GM18505 (cell line): ENCODE measurements around the gene CDC42EP4.

ENCODE experiments used
- ATAC-seq: cut with Tn5 transposase; IDR thresholded peaks from one replicate; pipeline ENCODE4 v1.9.1; 2021; ENCODE audit not compliant: unreplicated experiment
- POLR2A ChIP-seq: IDR thresholded peaks from 4 replicates; pipeline ENCODE4 v1.6.1; 2011; ENCODE audit warnings: borderline replicate concordance; ENCODE audit not compliant: insufficient read depth, insufficient read length; ENCODE audit errors: extremely low read depth

CDC42EP4 gene

GRCh38 chr17:73292031-73292531, 19.7 kb downstream of the CDC42EP4 start:
- no peak for ATAC-seq

DNA sequence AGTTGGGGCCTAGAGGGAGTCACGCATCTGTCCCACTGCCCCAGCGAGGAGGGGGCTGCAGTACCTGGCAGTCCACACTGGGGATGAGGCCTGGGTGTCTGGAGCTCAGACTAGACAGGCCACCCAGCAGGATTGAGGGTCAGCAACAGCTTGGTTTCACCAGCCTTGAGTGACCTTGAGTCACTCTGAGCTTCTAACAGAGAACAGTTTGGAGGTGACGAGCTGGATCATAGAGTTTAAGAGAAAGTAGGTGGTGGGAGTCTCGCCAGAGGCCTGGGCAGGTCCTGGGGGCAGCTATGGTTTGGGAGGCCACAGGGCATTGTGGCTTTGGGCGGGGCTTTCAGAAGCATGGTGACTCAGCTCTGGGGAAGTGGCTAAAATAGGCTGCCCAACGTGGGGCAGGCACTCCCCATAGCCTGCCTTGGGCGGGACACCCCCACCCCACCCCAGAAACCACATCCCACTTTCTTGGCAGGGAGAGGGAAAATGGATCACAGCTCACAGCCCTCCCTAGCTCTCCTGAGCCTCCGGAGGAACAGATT, 20.5 kb downstream of the CDC42EP4 start:
- peak; percentile 66 for ATAC-seq
- TF ChIP-seq POLR2A: no peak

More at GRCh38 chr17:73292031-73292531, 19.7 kb downstream of the CDC42EP4 start:
- no peak for TF ChIP-seq POLR2A

GRCh38 chr17:73290399-73291259, 21.2 kb downstream of the CDC42EP4 start:
- peak; percentile 40 for ATAC-seq
- no peak for TF ChIP-seq POLR2A

DNA sequence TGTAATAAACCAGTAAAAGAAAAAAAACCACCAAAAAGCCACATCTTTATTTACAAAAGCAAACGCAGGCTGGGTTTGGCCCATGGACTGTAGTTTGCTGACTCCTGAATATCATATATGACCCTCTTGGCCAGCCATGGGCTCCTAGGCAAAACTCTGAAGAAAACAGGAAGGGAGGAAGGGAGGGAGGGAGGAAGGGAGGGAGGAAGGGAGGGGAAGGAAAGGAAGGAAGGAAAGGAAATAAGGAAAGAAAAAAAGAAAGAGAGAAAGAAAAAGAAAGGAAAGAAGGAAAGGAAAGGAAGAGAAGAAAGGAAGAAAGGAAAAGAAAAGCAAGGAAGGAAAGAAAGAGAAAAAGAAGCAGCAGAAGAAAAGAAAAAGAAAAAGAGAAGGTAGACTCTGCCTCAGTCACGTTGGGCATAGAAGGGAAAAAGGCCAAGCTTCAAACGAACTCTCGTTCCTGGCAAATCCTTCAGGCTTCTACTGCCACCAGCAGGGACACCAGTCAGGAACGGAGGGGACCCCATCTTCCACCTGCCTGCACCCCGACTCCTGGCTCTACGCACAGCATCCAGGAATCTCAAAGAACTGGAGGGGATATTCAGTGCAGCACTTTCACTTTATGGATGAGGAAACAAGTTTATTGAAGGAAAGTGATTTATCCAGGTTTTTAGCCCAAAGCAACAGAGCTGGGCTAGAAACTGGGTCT, 22.1 kb downstream of the CDC42EP4 start:
- no peak for TF ChIP-seq POLR2A
- no peak for ATAC-seq

- no peak for ATAC-seq
- no peak for TF ChIP-seq POLR2A
Measured at GRCh38 chr17:73288534-73289302, 23.1 kb downstream of the CDC42EP4 start.

DNA sequence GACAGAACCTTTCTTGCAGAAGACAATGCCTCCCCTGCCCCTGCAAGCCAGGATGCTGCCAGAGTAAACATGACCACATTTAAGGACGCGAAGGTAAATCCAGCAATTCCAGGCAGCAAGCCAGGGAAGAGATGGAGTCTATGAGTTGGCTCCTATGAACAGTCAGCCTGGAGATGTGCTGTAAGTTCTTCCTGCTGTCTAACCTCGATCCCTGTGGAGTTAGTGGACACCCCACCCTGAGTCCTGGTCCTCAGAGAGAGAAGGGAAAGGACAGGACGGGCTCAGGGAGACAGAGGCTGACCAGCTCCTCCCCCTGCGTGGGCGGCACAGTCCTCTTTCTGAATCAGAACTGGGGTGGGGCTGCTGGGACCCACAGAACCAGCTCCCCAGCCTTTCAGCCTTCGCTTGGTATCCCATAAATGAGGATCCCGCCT, 24.9 kb downstream of the CDC42EP4 start:
- ATAC-seq: no peak
- no peak for TF ChIP-seq POLR2A

DNA sequence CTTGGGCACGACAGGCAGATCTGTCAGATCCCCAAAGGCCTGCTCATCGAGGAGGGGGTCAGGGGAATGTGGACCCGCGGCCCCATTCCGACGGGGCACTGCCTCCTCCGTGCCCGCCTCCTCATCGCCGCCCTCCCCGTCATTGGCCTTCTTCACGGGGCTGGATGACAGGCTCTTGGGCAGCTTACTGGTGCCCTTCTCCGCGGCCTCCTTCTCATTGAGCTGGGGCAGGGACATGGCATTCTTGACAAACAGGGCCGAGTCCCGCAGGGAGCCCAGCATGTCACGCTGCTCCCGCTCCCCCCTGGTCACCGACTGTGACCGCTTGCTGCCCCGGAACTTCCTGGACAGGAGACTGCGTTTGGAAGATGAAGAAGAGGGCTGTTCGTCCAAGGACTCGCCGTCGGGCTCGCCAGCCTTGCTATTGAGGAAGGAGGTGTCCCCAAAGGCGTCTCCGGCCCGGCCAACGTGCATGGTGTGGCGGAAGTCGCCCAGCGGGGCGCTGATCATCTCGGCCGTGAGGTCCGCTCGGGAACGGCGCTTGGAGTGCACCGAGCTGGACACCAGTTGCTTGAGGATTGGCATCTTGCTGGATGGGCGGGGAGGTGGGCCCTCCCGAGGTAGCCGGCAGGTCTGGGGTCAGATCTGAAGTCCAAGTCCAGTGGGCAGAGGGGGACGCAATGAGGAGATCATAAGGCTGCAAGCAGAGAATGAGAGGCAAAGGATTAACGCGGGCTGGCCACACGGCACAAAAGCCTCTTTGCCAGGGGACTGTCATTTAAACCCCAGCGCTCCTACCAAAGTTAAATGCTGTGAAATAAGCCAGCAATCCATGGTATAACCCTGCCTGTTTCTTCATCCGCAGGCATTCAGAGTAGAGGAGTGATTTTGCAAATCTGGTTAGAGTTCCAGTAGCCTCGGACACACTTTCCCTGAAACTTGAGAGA, 25.6 kb downstream of the CDC42EP4 start:
- TF ChIP-seq POLR2A: no peak
- ATAC-seq: no peak

DNA sequence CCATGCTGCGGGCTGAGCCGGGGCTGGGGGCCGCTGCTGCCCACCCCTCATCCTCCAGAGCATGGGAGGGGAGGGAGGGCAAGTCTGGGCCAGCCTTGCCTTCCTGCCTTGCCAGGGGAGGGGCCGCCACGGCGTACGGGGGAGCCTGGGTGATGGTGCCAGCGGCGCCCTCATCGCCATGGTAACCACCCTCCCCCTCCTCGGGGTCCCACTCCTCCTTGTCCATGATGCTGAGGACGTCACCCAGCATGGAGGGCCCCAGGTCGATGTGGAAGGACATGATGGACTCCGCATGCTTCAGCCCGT, 26.2 kb downstream of the CDC42EP4 start:
- ATAC-seq: no peak
- TF ChIP-seq POLR2A: no peak

DNA sequence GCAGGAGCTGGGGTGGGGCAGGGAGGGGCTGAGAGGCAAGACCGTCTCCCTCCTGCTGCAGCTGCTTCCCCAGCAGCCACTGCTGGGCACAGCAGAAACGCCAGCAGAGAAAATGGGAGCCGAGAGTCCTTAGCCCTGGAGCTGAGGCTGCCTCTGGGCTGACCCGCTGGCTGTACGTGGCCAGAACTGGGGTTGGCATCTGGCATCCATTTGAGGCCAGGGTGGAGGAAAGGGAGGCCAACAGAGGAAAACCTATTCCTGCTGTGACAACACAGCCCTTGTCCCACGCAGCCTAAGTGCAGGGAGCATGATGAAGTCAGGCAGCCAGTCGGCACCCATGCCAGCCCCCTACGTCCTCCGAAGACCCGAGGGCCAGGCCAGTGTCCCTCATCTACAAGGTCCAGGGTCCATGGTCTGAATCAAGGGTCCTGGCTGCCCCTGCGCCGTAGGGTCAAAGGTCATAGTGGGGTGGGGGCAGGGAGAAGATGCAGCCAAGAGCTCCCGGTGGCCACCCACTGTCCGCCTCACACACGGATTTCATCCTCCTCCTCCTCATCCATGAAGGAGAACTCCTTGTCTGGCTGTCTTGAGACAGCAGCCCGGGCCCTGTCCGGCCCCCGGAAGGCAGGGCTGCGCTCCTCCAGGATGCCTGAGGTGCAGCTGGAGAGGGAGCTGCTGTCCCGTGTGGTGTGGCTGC, 26.7 kb downstream of the CDC42EP4 start:
- no peak for TF ChIP-seq POLR2A
- no peak for ATAC-seq

- no peak for TF ChIP-seq POLR2A
- ATAC-seq: no peak
Measured at GRCh38 chr17:73284354-73284753, 27.4 kb downstream of the CDC42EP4 start.

DNA sequence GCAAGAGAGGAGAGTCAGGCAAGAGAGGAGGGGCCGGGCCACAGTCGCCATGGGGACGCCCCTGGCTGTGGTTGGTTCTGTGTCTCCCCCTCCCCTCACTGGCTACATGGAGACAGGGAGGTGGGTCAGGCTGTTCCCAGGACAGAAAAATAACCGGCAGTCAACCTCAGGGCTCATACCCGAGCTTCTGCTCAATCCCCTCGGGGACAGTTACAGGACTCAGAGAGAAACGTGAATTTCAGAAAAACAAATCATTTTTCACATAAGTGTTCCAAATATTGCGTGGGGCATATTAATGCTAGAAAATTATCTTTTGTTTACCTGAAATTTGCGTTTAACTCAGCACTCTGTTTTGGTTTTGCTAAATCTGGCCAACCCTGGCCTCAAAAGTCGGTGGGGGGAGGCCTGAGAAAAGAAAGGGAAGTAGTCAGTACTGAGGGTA, 27.9 kb downstream of the CDC42EP4 start:
- no peak for ATAC-seq
- TF ChIP-seq POLR2A: no peak
